Measurements from ENCODE around the gene COG7. TPM values are rescaled to one million over a fixed set of nuclear protein-coding genes. Genes with fewer than 3 reads are reported as not detected.
"Not testable (repeated sequence)": the region's sequence is repeated elsewhere in the genome, so short reads cannot be mapped to it uniquely, and the experiment has no call there.

Gene COG7
- total and polyA plus RNA-seq, 2 donors: 9.0 to 28.0 TPM

GRCh38 chr16:23483492-23483891 is 30.5 kb upstream of the COG7 start:
- not testable (repeated sequence) for H3K27me3 ChIP-seq (ENCODE audit: control insufficient read depth in 2 of 2, insufficient read depth in 1 of 2, low read length in 1 of 2); H3K4me3 ChIP-seq (ENCODE audit: low read length in 2 of 2); H3K4me1 ChIP-seq (ENCODE audit: control insufficient read depth in 2 of 2, insufficient read depth in 2 of 2, low read length in 2 of 2); H3K27ac ChIP-seq (ENCODE audit: low read depth in 1 of 2, low read length in 1 of 2); H3K9me3 ChIP-seq (ENCODE audit: control insufficient read depth in 2 of 2, insufficient read depth in 1 of 2, low read length in 1 of 2); DNase-seq (ENCODE audit: low read depth in 6 of 9, low spot score in 9 of 9)
- H3K36me3 ChIP-seq (ENCODE audit: control insufficient read depth in 2 of 2, insufficient read depth in 2 of 2, low read length in 1 of 2): peaks cover 68 to 79% of the 10 kb centered on the region in 2 donors
- WGBS: 97% methylated on average over 8 of the region's 8 CpGs

- 96% methylated on average over 14 of the region's 14 CpGs for WGBS
Observed at GRCh38 chr16:23482778-23483177, 29.8 kb upstream of the COG7 start.

DNA sequence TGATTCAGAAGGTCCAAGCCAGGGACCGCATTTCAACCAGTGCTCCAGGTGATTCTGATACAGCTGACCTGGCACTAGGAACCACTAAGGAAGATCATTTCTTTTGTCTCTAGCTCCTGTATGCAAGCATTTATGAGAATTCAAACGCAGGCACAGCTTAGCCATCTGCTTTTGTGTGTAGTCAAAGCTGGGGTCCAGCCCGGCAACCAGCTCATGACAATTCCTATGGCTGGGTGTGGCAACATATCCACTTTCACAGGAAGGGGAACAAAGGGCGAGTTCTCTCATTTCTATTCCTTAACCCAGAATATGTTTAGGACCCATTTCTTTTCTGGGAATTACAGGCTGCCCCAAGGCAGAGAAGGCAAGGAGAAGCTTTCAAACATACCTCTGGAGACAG is 27.3 kb upstream of the COG7 start:
- peaks cover 61 to 65% of the 10 kb centered on the region in 2 donors for H3K36me3 ChIP-seq (ENCODE audit: control insufficient read depth in 2 of 2, insufficient read depth in 2 of 2, low read length in 1 of 2)
- H3K27me3 ChIP-seq (ENCODE audit: control insufficient read depth in 2 of 2, insufficient read depth in 1 of 2, low read length in 1 of 2): no peaks in the 10 kb centered on the region
- H3K4me3 ChIP-seq (ENCODE audit: low read length in 2 of 2): no peak overlapping the region
- H3K4me1 ChIP-seq (ENCODE audit: control insufficient read depth in 2 of 2, insufficient read depth in 2 of 2, low read length in 2 of 2): no peaks in the 10 kb centered on the region
- no peaks in the 10 kb centered on the region for H3K9me3 ChIP-seq (ENCODE audit: control insufficient read depth in 2 of 2, insufficient read depth in 1 of 2, low read length in 1 of 2)
- 98% methylated on average over 4 of the region's 4 CpGs for WGBS
- H3K27ac ChIP-seq (ENCODE audit: low read depth in 1 of 2, low read length in 1 of 2): no peak overlapping the region
- no peak for DNase-seq (ENCODE audit: low read depth in 6 of 9, low spot score in 9 of 9)

More at GRCh38 chr16:23482778-23483177, 29.8 kb upstream of the COG7 start:
- H3K4me1 ChIP-seq (ENCODE audit: control insufficient read depth in 2 of 2, insufficient read depth in 2 of 2, low read length in 2 of 2): no peaks in the 10 kb centered on the region
- no peak overlapping the region for H3K4me3 ChIP-seq (ENCODE audit: low read length in 2 of 2)
- H3K9me3 ChIP-seq (ENCODE audit: control insufficient read depth in 2 of 2, insufficient read depth in 1 of 2, low read length in 1 of 2): no peaks in the 10 kb centered on the region
- no peak overlapping the region for H3K27ac ChIP-seq (ENCODE audit: low read depth in 1 of 2, low read length in 1 of 2)
- H3K27me3 ChIP-seq (ENCODE audit: control insufficient read depth in 2 of 2, insufficient read depth in 1 of 2, low read length in 1 of 2): no peaks in the 10 kb centered on the region
- no peak for DNase-seq (ENCODE audit: low read depth in 6 of 9, low spot score in 9 of 9)
- peaks cover 67 to 78% of the 10 kb centered on the region in 2 donors for H3K36me3 ChIP-seq (ENCODE audit: control insufficient read depth in 2 of 2, insufficient read depth in 2 of 2, low read length in 1 of 2)

GRCh38 chr16:23479138-23479537 is 26.1 kb upstream of the COG7 start:
- H3K27ac ChIP-seq (ENCODE audit: low read depth in 1 of 2, low read length in 1 of 2): no peak overlapping the region
- H3K4me3 ChIP-seq (ENCODE audit: low read length in 2 of 2): no peak overlapping the region
- peaks cover 62 to 65% of the 10 kb centered on the region in 2 donors for H3K36me3 ChIP-seq (ENCODE audit: control insufficient read depth in 2 of 2, insufficient read depth in 2 of 2, low read length in 1 of 2)
- no peaks in the 10 kb centered on the region for H3K27me3 ChIP-seq (ENCODE audit: control insufficient read depth in 2 of 2, insufficient read depth in 1 of 2, low read length in 1 of 2)
- H3K9me3 ChIP-seq (ENCODE audit: control insufficient read depth in 2 of 2, insufficient read depth in 1 of 2, low read length in 1 of 2): no peaks in the 10 kb centered on the region
- no peaks in the 10 kb centered on the region for H3K4me1 ChIP-seq (ENCODE audit: control insufficient read depth in 2 of 2, insufficient read depth in 2 of 2, low read length in 2 of 2)
- 98% methylated on average over 3 of the region's 3 CpGs for WGBS
- DNase-seq (ENCODE audit: low read depth in 6 of 9, low spot score in 9 of 9): no peak

- Histone ChIP-seq H3K36me3 (ENCODE audit: control insufficient read depth in 2 of 2, insufficient read depth in 2 of 2, low read length in 1 of 2) (peaks cover 65 to 70% of the 10 kb centered on the region in 2 donors), H3K4me1 (ENCODE audit: control insufficient read depth in 2 of 2, insufficient read depth in 2 of 2, low read length in 2 of 2) (no peaks in the 10 kb centered on the region), H3K27me3 (ENCODE audit: control insufficient read depth in 2 of 2, insufficient read depth in 1 of 2, low read length in 1 of 2) (no peaks in the 10 kb centered on the region), H3K9me3 (ENCODE audit: control insufficient read depth in 2 of 2, insufficient read depth in 1 of 2, low read length in 1 of 2) (no peaks in the 10 kb centered on the region), H3K4me3 (ENCODE audit: low read length in 2 of 2) (no peak overlapping the region), H3K27ac (ENCODE audit: low read depth in 1 of 2, low read length in 1 of 2) (no peak overlapping the region)
- over 99% methylated on average over 3 of the region's 3 CpGs for WGBS
- no peak for DNase-seq (ENCODE audit: low read depth in 6 of 9, low spot score in 9 of 9)
Observed at GRCh38 chr16:23478566-23478965, 25.6 kb upstream of the COG7 start.

- Histone ChIP-seq H3K9me3 (ENCODE audit: control insufficient read depth in 2 of 2, insufficient read depth in 1 of 2, low read length in 1 of 2) (no peaks in the 10 kb centered on the region), H3K27me3 (ENCODE audit: control insufficient read depth in 2 of 2, insufficient read depth in 1 of 2, low read length in 1 of 2) (no peaks in the 10 kb centered on the region), H3K27ac (ENCODE audit: low read depth in 1 of 2, low read length in 1 of 2) (no peak overlapping the region), H3K4me1 (ENCODE audit: control insufficient read depth in 2 of 2, insufficient read depth in 2 of 2, low read length in 2 of 2) (no peaks in the 10 kb centered on the region), H3K4me3 (ENCODE audit: low read length in 2 of 2) (no peak overlapping the region), H3K36me3 (ENCODE audit: control insufficient read depth in 2 of 2, insufficient read depth in 2 of 2, low read length in 1 of 2) (peaks cover 60 to 61% of the 10 kb centered on the region in 2 donors)
- WGBS: 99% methylated on average over 1 of the region's 1 CpG
- no peak for DNase-seq (ENCODE audit: low read depth in 6 of 9, low spot score in 9 of 9)
Observed at GRCh38 chr16:23476289-23476688, 23.3 kb upstream of the COG7 start.

- H3K4me1 ChIP-seq (ENCODE audit: control insufficient read depth in 2 of 2, insufficient read depth in 2 of 2, low read length in 2 of 2): peaks cover 0 to 2% of the 10 kb centered on the region in 2 donors
- H3K27ac ChIP-seq (ENCODE audit: low read depth in 1 of 2, low read length in 1 of 2): peak overlapping the region in 1 of 2 donors; percentile 71
- WGBS: 91% methylated on average over 6 of the region's 6 CpGs
- H3K9me3 ChIP-seq (ENCODE audit: control insufficient read depth in 2 of 2, insufficient read depth in 1 of 2, low read length in 1 of 2): no peaks in the 10 kb centered on the region
- peaks cover 45 to 50% of the 10 kb centered on the region in 2 donors for H3K36me3 ChIP-seq (ENCODE audit: control insufficient read depth in 2 of 2, insufficient read depth in 2 of 2, low read length in 1 of 2)
- peak in 1 of 9 donors; percentile 23 for DNase-seq (ENCODE audit: low read depth in 6 of 9, low spot score in 9 of 9)
- no peak overlapping the region for H3K4me3 ChIP-seq (ENCODE audit: low read length in 2 of 2)
- no peaks in the 10 kb centered on the region for H3K27me3 ChIP-seq (ENCODE audit: control insufficient read depth in 2 of 2, insufficient read depth in 1 of 2, low read length in 1 of 2)
Observed at GRCh38 chr16:23469814-23470213, 16.8 kb upstream of the COG7 start.

GRCh38 chr16:23466162-23466885 is 13.3 kb upstream of the COG7 start:
- H3K36me3 ChIP-seq (ENCODE audit: control insufficient read depth in 2 of 2, insufficient read depth in 2 of 2, low read length in 1 of 2): peaks cover 27 to 40% of the 10 kb centered on the region in 2 donors

GRCh38 chr16:23465179-23465578 is 12.2 kb upstream of the COG7 start:
- peaks cover 0 to 2% of the 10 kb centered on the region in 2 donors for H3K4me1 ChIP-seq (ENCODE audit: control insufficient read depth in 2 of 2, insufficient read depth in 2 of 2, low read length in 2 of 2)
- H3K27me3 ChIP-seq (ENCODE audit: control insufficient read depth in 2 of 2, insufficient read depth in 1 of 2, low read length in 1 of 2): no peaks in the 10 kb centered on the region
- no peak for DNase-seq (ENCODE audit: low read depth in 6 of 9, low spot score in 9 of 9)
- H3K36me3 ChIP-seq (ENCODE audit: control insufficient read depth in 2 of 2, insufficient read depth in 2 of 2, low read length in 1 of 2): peaks cover 27 to 40% of the 10 kb centered on the region in 2 donors
- H3K27ac ChIP-seq (ENCODE audit: low read depth in 1 of 2, low read length in 1 of 2): no peak overlapping the region
- WGBS: 98% methylated on average over 2 of the region's 2 CpGs
- H3K9me3 ChIP-seq (ENCODE audit: control insufficient read depth in 2 of 2, insufficient read depth in 1 of 2, low read length in 1 of 2): no peaks in the 10 kb centered on the region
- no peak overlapping the region for H3K4me3 ChIP-seq (ENCODE audit: low read length in 2 of 2)

More at GRCh38 chr16:23466162-23466885, 13.3 kb upstream of the COG7 start:
- DNase-seq (ENCODE audit: low read depth in 6 of 9, low spot score in 9 of 9): no peak
- Histone ChIP-seq H3K27ac (ENCODE audit: low read depth in 1 of 2, low read length in 1 of 2) (no peak overlapping the region), H3K27me3 (ENCODE audit: control insufficient read depth in 2 of 2, insufficient read depth in 1 of 2, low read length in 1 of 2) (no peaks in the 10 kb centered on the region), H3K9me3 (ENCODE audit: control insufficient read depth in 2 of 2, insufficient read depth in 1 of 2, low read length in 1 of 2) (no peaks in the 10 kb centered on the region), H3K4me3 (ENCODE audit: low read length in 2 of 2) (no peak overlapping the region), H3K4me1 (ENCODE audit: control insufficient read depth in 2 of 2, insufficient read depth in 2 of 2, low read length in 2 of 2) (peaks cover 0 to 2% of the 10 kb centered on the region in 2 donors)
- WGBS: 95% methylated on average over 4 of the region's 4 CpGs
